ENCODE results near the gene CBR3.
"Not testable (repeated sequence)": the region's sequence is repeated elsewhere in the genome, so short reads cannot be mapped to it uniquely, and the experiment has no call there.

The CBR3 gene

GRCh38 chr21:36120304-36120888 lies 14.5 kb upstream of the CBR3 start:
- DNase-seq = no peak

- DNase-seq = peak; percentile 19
Observed at GRCh38 chr21:36122977-36123376, 11.9 kb upstream of the CBR3 start.

- no peak for DNase-seq
Observed at GRCh38 chr21:36124395-36124794, 10.5 kb upstream of the CBR3 start.

- DNase-seq = peak; percentile 76
Observed at GRCh38 chr21:36125512-36126207, 9.2 kb upstream of the CBR3 start.

GRCh38 chr21:36126208-36126565 lies 8.7 kb upstream of the CBR3 start:
- DNase-seq = no peak

GRCh38 chr21:36126621-36127110 lies 8.2 kb upstream of the CBR3 start:
- no peak for DNase-seq

- no peak for DNase-seq
Observed at GRCh38 chr21:36127250-36127904, 7.5 kb upstream of the CBR3 start.

GRCh38 chr21:36127977-36128376 lies 6.9 kb upstream of the CBR3 start:
- no peak for DNase-seq

- DNase-seq = no peak
Observed at GRCh38 chr21:36129219-36129618, 5.7 kb upstream of the CBR3 start.

GRCh38 chr21:36130414-36130762 lies 4.5 kb upstream of the CBR3 start:
- not testable (repeated sequence) for DNase-seq

- not testable (repeated sequence) for DNase-seq
Observed at GRCh38 chr21:36130839-36131238, 4.0 kb upstream of the CBR3 start.

- DNase-seq = peak; percentile 14
Observed at GRCh38 chr21:36132696-36133095, 2.2 kb upstream of the CBR3 start.

- peak; percentile 78 for DNase-seq
Observed at GRCh38 chr21:36135391-36136102, 668 bp downstream of the CBR3 start.

- not testable (repeated sequence) for DNase-seq
Observed at GRCh38 chr21:36139791-36140190, 4.9 kb downstream of the CBR3 start.

GRCh38 chr21:36141513-36141925 lies 6.6 kb downstream of the CBR3 start:
- DNase-seq = peak; percentile 99

GRCh38 chr21:36144233-36144632 lies 9.4 kb downstream of the CBR3 start:
- not testable (repeated sequence) for DNase-seq

- DNase-seq = peak; percentile 14
Observed at GRCh38 chr21:36145259-36145658, 10.4 kb downstream of the CBR3 start.

GRCh38 chr21:36147911-36148310 lies 13.0 kb downstream of the CBR3 start:
- no peak for DNase-seq

GRCh38 chr21:36148886-36149285 lies 14.0 kb downstream of the CBR3 start:
- DNase-seq = no peak

- no peak for DNase-seq
Observed at GRCh38 chr21:36149788-36150711, 15.2 kb downstream of the CBR3 start.

GRCh38 chr21:36155603-36156338 lies 20.9 kb downstream of the CBR3 start:
- peak; percentile 95 for DNase-seq

GRCh38 chr21:36156339-36156814 lies 21.5 kb downstream of the CBR3 start:
- DNase-seq = peak; percentile 98
